Fibroblast of lung (primary cell): ENCODE data around the gene OSBP. TPM values are rescaled to one million over a fixed set of nuclear protein-coding genes. Genes with fewer than 3 reads are reported as not detected.

Source experiments
- DNase-seq, 2 donors: peaks; one replicate each; pipeline versions ENCODE4 v3.0.0 to v3.0.0-alpha.2; 2010; ENCODE audit warnings: low read depth in 2 of 2
- H2AFZ ChIP-seq: 2 replicates; pipeline ENCODE4 v1.5.1; 2012; ENCODE audit warnings: low read length, control low read depth, inconsistent platforms
- H3K27ac ChIP-seq: 2 replicates; pipeline ENCODE4 v1.5.1; 2011; ENCODE audit warnings: low read length, control low read depth; ENCODE audit not compliant: insufficient read depth
- H3K27me3 ChIP-seq: 2 replicates; pipeline ENCODE4 v1.5.1; 2011; ENCODE audit warnings: mild to moderate bottlenecking, low read length; ENCODE audit not compliant: control insufficient read depth, insufficient read depth
- H3K36me3 ChIP-seq: 2 replicates; pipeline ENCODE4 v1.5.1; 2011; ENCODE audit warnings: low read length; ENCODE audit not compliant: control insufficient read depth, insufficient read depth
- H3K4me1 ChIP-seq: 2 replicates; pipeline ENCODE4 v1.5.1; 2011; ENCODE audit warnings: low read length; ENCODE audit not compliant: control insufficient read depth, insufficient read depth; ENCODE audit errors: extremely low read depth
- H3K4me2 ChIP-seq: 2 replicates; pipeline ENCODE4 v1.5.1; 2011; ENCODE audit warnings: low read length, control low read depth; ENCODE audit not compliant: insufficient read depth; ENCODE audit errors: extremely low read depth
- H3K4me3 ChIP-seq, 4 experiments: fragments of 200-600 bp in 1 of 4; sonication (generic) in 1 of 4; replicated peaks in 1 of 4; 2 replicates each; pipeline ENCODE4 v1.5.1; 2011 to 2016; ENCODE audit warnings: low read length in 4 of 4, low read depth in 3 of 4, mild to moderate bottlenecking in 3 of 4, control low read depth in 2 of 4, inconsistent platforms in 1 of 4, mixed read lengths in 1 of 4; ENCODE audit not compliant: insufficient read depth in 1 of 4; ENCODE audit errors: control extremely low read depth in 1 of 4
- H3K79me2 ChIP-seq: 2 replicates; pipeline ENCODE4 v1.5.1; 2012; ENCODE audit warnings: mild to moderate bottlenecking, low read length, inconsistent platforms; ENCODE audit not compliant: control insufficient read depth, insufficient read depth
- H3K9ac ChIP-seq: 2 replicates; pipeline ENCODE4 v1.5.1; 2011; ENCODE audit warnings: mild to moderate bottlenecking, low read length, control low read depth; ENCODE audit not compliant: insufficient read depth
- H3K9me3 ChIP-seq: 2 replicates; pipeline ENCODE4 v1.5.1; 2012; ENCODE audit warnings: low read depth, low read length; ENCODE audit not compliant: control insufficient read depth, insufficient read depth
- H4K20me1 ChIP-seq: 2 replicates; pipeline ENCODE4 v1.5.1; 2011; ENCODE audit warnings: low read length; ENCODE audit not compliant: control insufficient read depth, insufficient read depth; ENCODE audit errors: extremely low read depth
- EZH2 ChIP-seq: IDR thresholded peaks from 2 replicates; pipeline ENCODE4 v1.5.1; 2012; ENCODE audit warnings: low read length, control low read depth, mild to moderate bottlenecking; ENCODE audit errors: missing control alignments
- polyA plus RNA-seq, 2 donors: library from polyadenylated mRNA; depleted of rRNA in 1 of 2; stranded (reverse) in 1 of 2; unstranded in 1 of 2; fragments of >200 nt; gene quantifications; 2 replicates each; pipeline ENCODE4 v1.2.1, GENCODE V29; 2011 to 2012; ENCODE audit warnings: missing spikeins in 1 of 2
- total RNA-seq: library from RNA; depleted of rRNA; stranded (reverse); fragments of >200 nt; gene quantifications from 2 replicates; pipeline ENCODE4 v1.2.1, GENCODE V29; 2014
- TF ChIP-seq, protein P1 (sequence below), 2 donors: IDR thresholded peaks in 1 of 2; conservative IDR thresholded peaks in 1 of 2; 1 replicate in 1 of 2; 2 replicates in 1 of 2; pipeline ENCODE4 v1.5.1; 2011 to 2012; ENCODE audit warnings: low read length in 2 of 2, control low read depth in 1 of 2, inconsistent platforms in 1 of 2, low read depth in 1 of 2, mild to moderate bottlenecking in 1 of 2

Gene OSBP
- total and polyA plus RNA-seq, 2 donors (not counting 1 experiment from before 2014, with no cell fraction given): 34.0 to 44.1 TPM

DNA sequence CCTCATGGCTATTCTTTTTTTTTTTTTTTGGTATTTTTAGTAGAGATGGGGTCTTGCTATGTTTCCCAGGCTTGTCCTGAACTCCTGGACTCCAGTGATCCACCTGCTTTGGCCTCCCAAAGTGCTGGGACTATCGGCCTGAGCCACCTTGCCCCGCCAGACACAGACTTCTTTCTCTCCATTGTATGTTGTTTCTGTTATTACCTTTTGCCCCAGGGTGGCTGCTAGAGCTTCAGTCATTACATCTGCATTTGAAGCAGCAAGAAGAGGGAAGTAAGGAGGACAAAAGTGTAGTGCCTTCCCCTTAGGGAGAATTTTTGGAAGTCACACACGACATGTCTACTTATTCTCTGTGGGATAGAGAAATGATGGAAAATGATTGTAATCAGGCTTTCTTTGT, 10.1 kb upstream of the OSBP start:
- Histone ChIP-seq H3K9ac (no peak overlapping the region), H4K20me1 (no peaks in the 10 kb centered on the region)

DNA sequence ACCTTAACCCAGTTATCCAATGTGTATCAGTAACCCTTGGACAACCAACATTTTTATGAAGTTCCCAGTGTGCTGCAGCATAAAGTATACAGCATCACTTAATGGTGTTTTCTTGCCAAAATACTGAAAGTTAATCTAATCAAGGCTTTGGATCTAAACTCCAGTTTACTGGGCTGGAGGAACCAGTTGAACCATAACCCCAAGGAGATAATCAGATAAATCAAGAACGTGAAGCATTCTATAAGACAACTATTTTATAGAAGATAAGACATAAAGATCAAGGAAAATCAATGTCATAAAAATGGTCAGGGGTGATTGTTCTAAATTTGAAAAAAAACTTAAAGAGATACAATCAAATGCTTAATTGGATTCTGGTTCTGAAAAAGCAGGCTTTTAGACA, 2.3 kb upstream of the OSBP start:
- DNase-seq: no peak
- no peak overlapping the region for H2AFZ ChIP-seq
- peaks cover 3% of the 10 kb centered on the region for H3K4me1 ChIP-seq
- no peak overlapping the region for H3K4me3 ChIP-seq
- no peak overlapping the region for H3K9ac ChIP-seq
- H3K9me3 ChIP-seq: no peaks in the 10 kb centered on the region
- H3K4me2 ChIP-seq: no peak overlapping the region
- peaks cover 22% of the 10 kb centered on the region for H3K79me2 ChIP-seq
- H3K27me3 ChIP-seq: no peaks in the 10 kb centered on the region
- no peak for TF ChIP-seq EZH2
- TF ChIP-seq, protein P1, sequence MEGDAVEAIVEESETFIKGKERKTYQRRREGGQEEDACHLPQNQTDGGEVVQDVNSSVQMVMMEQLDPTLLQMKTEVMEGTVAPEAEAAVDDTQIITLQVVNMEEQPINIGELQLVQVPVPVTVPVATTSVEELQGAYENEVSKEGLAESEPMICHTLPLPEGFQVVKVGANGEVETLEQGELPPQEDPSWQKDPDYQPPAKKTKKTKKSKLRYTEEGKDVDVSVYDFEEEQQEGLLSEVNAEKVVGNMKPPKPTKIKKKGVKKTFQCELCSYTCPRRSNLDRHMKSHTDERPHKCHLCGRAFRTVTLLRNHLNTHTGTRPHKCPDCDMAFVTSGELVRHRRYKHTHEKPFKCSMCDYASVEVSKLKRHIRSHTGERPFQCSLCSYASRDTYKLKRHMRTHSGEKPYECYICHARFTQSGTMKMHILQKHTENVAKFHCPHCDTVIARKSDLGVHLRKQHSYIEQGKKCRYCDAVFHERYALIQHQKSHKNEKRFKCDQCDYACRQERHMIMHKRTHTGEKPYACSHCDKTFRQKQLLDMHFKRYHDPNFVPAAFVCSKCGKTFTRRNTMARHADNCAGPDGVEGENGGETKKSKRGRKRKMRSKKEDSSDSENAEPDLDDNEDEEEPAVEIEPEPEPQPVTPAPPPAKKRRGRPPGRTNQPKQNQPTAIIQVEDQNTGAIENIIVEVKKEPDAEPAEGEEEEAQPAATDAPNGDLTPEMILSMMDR (conservative IDR thresholded peaks at IDR 0.05 in 1 of 2, IDR thresholded peaks at IDR 0.05 in 1 of 2; ENCODE audit: low read depth in 1 of 2, low read length in 2 of 2): no peak
- H3K36me3 ChIP-seq: no peaks in the 10 kb centered on the region
- H3K27ac ChIP-seq: no peak overlapping the region
- H4K20me1 ChIP-seq: peaks cover 4% of the 10 kb centered on the region

More for the DNA sequence above, 10.1 kb upstream of the OSBP start:
- no peak overlapping the region for H3K4me2 ChIP-seq
- no peaks in the 10 kb centered on the region for H3K79me2 ChIP-seq
- no peaks in the 10 kb centered on the region for H3K9me3 ChIP-seq
- no peak for TF ChIP-seq EZH2
- TF ChIP-seq, protein P1 (conservative IDR thresholded peaks at IDR 0.05 in 1 of 2, IDR thresholded peaks at IDR 0.05 in 1 of 2; ENCODE audit: low read depth in 1 of 2, low read length in 2 of 2): no peak
- H3K27me3 ChIP-seq: no peaks in the 10 kb centered on the region
- no peaks in the 10 kb centered on the region for H3K36me3 ChIP-seq
- no peaks in the 10 kb centered on the region for H3K4me1 ChIP-seq
- H3K27ac ChIP-seq: no peak overlapping the region
- no peak overlapping the region for H3K4me3 ChIP-seq
- DNase-seq: no peak
- H2AFZ ChIP-seq: no peak overlapping the region

DNA sequence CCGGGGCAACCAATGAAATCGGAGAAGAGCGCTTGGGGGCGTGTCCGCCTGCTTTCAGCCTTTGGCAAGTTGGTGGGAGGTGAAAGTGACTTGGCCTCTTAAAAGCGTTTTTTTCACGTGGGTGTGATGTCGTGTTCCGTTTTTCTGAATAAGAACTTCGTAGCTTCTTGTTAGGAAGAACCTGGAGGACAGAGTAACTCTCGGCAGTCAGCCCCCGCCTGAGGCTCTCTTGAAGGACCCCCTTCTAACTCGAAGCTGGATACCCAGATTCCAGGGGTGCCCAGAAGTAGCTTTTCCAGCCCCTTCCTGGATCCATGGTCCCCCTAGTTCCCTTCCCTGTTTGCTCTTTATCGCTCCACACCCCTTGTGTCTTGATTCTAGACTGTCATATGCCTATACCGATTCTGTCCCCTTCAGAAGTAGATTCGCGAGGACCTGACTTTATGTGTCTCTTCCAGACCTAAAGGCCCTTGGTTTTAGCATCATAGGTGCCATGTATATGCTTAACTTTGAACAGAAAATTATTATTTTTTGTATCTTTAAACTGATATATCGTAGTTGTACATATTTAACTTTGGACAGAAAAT, 915 bp upstream of the OSBP start:
- no peaks in the 10 kb centered on the region for H3K36me3 ChIP-seq
- peaks cover 34% of the 10 kb centered on the region for H3K79me2 ChIP-seq
- H3K4me3 ChIP-seq: peak overlapping the region; percentile 37 to 69 (median 53)
- peak overlapping the region; percentile 81 for H2AFZ ChIP-seq
- no peaks in the 10 kb centered on the region for H3K9me3 ChIP-seq
- H4K20me1 ChIP-seq: peaks cover 4% of the 10 kb centered on the region
- no peak for TF ChIP-seq EZH2
- H3K9ac ChIP-seq: peak overlapping the region; percentile 45
- peak overlapping the region; percentile 79 for H3K27ac ChIP-seq
- no peaks in the 10 kb centered on the region for H3K27me3 ChIP-seq
- H3K4me1 ChIP-seq: peaks cover 7% of the 10 kb centered on the region
- H3K4me2 ChIP-seq: peak overlapping the region; percentile 81
- no peak for DNase-seq
